ENCODE results near the gene COL12A1.

Gene COL12A1

DNA sequence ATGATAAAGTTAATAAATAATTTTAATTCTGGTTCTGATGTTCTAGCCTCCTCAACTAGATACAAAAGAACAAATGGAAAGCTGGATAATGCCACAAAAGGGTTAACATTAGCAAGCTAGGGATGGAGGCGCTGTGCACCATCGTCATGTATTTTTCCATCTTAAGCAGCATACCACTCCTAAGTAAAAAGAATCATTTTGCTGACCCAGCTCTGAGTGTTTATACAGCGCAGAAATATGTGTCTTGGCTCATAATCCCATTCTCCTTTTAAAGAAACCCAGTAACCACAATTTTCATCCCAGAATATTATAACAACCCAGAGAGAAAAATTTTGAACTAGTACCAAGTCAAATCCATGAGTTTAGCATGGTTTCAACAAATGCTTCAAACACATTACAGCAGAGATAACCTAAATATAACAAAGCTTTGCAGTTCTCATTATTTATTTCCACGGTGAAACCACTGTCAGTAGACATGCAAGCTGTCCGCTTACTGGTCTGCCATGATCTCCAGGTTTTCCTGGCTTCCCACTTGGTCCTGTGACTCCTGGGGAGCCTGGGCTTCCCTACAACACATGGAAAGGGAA is 111.1 kb downstream of the COL12A1 start:
- DNase-seq = no peak

DNA sequence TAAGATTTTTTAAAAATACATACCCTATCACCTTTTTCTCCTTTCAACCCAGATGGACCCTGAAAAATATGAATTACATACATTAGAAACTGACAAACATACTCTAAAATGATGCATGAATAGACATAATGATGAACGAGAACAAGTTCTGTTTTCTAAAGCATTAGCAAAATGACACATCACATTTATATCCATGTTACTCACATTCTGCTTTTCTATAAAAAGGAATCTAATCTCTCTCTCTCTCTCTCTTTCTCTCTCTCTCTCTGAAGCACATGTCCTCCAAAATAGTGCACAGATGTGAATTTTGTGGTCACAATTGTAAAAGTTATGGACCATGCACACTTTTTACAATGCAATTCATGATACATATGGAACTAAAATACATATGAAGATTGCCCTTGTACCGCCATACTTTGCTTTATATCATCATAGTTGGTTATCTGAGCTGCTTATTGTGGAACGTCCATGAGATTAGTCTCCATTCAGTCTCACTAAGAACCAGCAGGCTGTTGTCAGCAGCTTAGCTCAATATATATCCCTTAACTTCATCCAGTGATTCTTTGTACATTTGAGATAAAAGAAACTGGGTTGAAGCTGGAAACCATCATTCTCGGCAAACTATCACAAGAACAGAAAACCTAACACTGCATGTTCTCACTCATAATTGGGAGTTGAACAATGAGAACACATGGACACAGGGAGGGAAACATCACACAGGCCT is 114.2 kb downstream of the COL12A1 start:
- DNase-seq = no peak

DNA sequence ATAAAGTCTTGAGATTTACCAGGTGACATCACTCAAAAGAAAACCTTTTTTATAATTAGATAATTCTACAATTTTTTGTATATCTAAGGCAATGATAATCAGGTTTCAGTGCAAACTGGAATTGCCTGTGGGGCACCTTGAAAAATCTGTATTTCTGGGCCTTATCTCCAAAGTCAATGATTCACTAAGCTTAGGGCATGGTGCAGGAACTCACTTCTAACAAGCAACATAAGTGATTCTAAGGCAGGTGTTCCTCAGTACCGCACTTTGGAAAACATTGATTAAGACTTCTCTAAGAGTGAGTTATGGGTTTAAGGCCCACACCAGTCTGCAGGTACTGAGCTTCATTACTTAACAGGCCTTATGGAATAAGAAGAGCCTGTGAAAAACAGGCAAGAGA is 115.3 kb downstream of the COL12A1 start:
- no peak for DNase-seq

DNA sequence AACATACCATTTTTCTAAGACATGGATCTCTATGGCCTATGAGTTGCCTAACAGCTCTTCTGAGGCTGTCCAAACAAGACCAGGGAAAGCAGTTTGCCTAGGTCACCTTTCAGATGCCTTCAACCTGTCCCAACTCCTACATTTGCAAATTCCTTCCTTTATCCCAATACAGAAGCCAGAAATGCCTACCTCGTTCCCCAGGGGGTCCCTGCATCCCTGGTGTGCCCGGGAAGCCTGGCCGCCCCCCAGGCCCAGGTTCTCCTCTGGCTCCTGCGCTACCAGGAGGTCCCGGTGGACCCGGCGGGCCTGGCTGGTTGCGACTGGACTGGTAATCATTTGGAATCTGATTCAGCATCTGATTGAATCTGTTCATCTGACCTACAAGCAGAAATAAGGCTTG is 115.9 kb downstream of the COL12A1 start:
- no peak for DNase-seq

DNA sequence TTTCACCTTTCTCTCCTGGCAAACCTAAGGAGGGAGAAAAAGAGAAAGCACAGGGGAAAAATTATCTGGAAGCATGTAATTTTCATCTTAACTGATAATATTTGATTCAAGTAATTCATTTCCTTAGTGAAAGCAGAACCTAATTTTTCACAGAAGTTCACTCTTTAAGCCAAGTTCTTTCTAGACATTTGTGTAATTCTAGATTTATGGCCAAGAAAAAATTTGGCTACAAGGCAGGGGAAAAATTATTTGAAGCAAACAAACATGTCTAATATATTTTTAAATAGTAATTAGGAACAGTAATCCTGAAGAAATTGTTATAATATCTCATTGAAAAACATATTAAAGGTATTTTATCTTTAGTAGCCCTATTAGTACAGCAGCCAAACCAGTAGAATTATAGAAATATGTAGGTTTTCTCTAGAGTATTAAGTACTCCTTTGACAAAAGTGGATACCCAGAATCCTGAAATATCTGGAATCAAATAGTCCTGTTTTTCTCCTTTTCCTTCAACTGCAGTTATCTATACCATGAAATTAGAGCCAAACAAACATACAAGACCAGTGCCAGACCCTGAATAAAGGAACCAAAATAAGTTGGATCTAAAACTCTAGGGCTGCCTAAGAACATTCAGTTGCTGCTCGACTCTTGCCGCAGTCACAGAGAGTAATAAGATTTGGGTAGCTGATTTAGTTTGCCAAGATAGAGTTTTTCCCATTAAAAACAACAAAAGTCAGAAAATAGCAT is 116.5 kb downstream of the COL12A1 start:
- DNase-seq = no peak

DNA sequence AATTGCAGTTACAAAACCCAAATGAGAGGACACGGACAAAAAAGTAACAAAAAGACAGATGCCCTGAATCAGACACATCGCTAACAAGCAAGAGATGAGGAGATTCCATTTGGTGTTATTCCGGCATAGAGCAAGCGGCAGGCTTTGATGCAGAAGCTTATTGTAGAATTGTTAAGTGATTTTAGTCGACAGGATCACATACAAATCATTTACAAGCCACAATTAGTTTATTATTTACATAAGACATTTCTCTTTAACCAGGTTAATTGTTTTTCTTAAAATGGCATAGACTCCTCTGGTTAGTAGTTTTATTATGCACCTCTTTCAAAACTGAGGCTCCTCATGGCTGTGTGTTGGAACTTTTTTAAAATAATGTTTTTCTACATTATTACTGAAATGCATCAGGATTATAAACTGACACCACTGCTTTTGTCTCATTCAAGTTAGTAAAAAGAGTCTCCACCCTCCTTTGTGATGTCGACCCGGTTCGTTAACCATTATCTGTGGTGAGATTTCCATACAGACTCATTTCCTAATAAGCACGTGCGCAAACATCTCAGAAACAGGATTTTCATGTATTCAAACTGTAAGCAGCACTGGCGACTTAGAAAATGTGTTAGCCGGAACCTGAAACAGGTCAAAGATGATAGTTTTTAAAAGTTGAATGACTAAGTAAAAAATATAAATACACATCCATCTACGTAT is 119.8 kb downstream of the COL12A1 start:
- no peak for DNase-seq

DNA sequence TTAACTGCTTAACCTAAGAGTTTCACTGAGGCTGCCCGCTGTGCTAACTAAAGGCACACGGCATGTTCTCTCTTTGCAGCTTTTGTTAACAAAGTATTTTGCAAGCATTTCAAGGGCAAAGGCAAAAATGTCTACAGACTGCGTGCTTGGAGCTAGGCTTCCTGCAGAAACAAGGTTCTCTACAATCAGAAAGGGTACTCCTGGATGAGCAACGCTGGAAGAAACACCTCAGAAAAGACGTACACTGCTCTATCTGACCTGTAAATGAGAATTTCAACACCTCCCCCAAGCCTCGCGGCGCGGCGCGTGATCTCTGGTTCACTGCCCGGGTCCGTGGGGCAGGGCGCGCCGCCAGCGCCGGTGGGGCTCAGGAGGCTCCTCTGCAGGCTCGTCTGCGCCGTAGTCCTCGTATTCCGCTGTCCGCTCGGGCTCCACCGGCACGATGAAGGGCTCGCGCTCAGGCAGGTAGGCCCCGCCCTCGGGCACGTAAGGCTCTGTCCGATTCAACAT is 120.9 kb downstream of the COL12A1 start:
- no peak for DNase-seq

DNA sequence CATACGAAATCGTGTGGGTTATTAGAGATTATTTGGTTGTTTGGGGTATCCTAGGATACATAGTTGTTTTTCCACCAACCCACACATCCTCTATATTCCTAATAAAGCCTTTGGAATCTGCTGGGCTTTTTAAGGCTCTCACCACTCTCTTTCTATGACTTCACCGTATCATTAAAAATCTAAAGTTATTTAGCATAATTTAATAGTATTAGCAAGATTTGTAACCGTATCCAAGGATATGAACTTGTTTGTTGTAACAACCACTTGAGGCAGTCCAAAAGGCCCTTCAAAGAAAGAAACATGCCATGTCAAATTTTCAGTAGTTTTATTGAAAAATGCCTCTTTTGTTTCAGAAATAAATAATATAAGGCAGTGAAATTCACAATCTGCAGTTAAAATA is 121.8 kb downstream of the COL12A1 start:
- no peak for DNase-seq

DNA sequence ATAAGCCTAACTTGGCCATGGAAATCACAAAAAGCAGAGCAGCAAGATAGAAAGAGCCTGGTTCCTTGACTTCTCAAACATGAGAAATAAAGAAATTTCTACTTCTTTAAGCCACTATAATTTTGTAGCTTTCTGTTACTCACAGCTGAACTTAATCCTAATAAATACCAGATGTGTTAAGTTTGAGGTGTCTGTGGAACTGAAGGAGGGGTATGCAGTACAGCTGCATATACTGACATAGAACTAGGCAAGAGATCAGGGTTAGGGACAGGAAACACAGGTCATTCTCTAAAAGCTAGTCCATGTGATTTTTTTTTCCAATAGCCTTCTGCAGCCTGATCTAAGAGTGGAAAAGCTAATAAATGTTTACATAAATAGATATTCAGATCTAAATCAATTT is 123.9 kb downstream of the COL12A1 start:
- DNase-seq = no peak

DNA sequence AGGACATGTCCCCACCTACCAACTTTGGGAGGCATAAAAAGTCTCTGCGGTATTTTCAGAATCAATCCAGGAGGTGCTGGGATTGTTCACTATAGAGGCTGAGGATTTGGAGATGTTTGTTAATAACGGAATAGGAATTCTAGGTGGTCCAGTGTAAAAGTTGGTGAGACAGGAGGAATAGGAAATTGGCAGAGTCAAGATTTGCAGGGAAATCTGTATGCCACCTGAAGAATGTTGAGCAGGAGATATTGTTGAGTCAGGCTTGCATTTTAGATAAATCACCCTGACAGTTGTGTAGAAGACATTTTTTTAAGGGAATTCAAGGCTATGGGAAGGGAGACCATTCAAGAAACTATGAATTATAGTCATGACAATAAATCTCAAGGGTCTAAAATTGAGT is 124.8 kb downstream of the COL12A1 start:
- no peak for DNase-seq

DNA sequence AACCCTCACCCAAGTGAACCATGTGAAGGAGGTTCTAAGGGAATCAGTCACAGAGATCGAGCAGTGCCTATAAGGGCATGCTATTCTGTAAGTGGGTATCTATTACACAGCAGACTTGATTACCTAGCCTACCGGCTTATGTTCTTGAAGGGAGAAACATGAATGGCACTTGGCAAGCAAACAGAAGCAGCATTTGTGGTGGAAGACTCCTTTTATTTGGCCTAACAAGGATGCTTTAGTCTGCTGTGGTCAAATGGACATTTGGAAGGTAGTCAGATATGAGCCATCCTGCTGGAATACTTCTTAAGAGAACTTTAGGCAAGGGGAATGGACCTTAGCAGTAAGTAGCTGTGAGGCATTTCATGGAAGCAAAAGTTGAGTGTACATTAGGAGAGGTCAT is 126.3 kb downstream of the COL12A1 start:
- DNase-seq = no peak

DNA sequence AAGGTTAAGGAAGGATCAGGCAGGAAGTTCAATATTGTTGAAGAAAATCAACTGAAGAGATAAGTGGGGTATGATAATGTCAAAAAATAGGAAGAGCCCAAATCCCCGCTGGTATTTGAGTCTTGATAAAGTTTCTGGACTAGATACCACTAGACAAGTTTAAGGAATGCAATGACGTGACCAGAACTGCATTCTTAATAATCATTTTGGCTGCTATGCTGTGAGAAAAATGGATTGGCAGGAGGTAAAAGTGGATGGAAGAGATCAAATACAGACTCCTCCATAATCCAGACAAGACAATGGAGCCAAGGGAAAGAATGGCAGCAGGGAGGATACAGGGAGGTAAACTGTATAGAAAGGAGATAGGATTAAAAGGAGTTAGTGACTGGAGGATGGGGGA is 128.2 kb downstream of the COL12A1 start:
- DNase-seq = no peak

DNA sequence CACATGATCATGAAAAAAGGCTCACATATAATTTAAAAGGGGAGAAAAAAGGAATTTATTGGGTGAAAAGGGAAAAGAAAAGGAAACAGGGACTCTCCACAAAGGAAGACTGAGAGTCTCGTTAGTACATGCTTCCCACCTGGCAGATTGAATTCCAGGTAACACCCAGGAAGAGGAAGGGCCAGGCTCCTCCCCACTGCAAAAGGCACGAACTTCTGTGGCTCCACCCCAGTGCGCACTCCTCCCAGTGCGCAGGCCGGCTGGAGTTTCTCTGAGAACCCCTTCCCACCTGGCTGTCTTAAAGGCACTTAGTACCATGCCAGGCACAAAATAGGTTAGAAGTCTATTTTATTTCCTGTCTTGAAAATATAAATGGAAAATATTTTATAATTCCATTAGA is 129.8 kb downstream of the COL12A1 start:
- no peak for DNase-seq

DNA sequence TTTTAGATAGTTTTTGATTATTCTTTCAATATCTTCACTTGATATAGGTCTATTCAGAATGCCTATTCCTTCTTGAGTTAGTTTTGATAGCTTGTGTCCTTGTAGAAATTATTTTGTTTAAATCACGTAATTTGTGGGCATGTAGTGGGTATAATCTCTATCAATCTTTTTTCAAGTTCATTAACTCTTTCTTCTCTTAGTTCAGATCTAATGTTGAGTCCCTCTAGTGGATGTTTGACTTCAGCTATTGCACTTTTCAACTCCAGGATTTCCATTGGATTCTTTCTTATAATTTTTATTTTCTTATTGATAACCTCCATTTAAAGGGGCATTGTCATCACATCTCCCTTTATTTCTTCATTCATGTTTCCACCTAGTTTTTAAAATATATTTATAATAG is 135.6 kb downstream of the COL12A1 start:
- no peak for DNase-seq

DNA sequence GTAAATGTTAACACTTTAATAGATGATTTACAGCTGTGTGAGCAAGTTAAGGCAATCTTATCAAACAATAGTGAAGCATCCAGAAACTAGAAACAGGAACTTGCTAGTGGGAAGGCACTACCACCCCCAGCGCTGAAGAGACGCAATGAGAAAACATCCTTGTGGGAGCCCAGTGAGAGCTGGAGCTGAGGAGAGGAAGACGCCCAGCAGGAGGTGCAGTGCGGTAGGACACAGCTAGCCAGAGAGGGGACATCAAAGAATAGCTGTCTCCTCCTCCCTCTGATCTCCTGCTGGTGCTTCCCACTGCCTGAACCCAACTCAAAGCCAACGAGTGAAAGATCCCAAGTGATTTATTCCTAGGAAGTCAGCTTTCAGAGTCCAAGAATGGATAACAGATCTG is 140.3 kb downstream of the COL12A1 start:
- no peak for DNase-seq

DNA sequence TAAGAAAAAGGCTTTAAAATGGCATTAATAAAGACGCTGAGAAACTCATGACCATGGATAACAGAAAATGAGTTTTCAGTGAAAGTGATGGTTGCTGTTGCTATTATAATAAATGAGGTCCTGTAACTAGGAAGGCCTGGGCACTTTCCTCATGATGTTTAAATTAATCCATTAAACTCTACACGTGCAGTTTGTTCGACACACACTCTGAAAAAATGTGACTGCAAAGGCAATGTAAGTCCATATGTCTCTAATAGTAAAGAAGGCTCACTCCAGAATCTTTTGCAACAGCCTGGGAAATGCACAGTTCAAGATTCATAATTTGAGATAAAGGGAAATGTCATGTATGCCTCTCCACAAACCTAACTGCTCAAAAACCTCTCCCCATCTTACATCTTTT is 153.4 kb downstream of the COL12A1 start:
- no peak for DNase-seq

DNA sequence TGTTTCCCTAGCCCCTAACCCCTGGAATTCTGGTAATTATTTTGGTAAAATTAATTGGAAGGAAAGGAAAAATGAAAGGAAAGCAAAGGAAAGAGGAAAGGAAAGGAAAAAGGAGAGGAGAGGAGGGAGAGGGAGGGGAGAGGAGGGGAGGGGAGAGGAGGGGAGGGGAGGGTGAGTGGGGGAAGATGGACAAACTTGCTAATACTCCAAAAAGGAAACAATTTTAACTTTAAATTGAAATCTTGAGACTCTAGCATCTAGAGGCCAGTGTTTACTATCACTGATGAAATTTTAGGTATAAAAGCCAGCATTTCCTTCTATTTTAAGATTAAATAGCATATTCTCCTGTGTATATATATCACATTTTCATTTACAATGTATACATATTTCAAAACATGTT is 156.5 kb downstream of the COL12A1 start:
- DNase-seq = no peak

DNA sequence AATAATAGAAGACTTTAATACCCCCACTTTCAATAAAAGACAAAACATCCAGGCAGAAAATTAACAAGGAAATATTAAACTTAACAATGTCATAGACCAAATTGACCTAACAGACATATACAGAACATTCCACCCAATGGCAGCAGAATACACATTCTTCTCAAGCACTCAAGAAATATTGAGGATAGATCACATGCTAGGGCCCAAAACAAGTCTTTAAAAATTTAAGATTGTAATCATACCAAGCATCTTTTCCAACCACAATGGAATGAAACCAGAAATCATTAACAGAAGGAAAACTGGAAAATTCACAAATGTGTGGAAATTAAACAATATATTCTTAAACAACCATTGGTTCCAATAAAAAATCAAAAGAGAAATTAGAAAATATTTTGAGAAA is 161.0 kb downstream of the COL12A1 start:
- DNase-seq = no peak

DNA sequence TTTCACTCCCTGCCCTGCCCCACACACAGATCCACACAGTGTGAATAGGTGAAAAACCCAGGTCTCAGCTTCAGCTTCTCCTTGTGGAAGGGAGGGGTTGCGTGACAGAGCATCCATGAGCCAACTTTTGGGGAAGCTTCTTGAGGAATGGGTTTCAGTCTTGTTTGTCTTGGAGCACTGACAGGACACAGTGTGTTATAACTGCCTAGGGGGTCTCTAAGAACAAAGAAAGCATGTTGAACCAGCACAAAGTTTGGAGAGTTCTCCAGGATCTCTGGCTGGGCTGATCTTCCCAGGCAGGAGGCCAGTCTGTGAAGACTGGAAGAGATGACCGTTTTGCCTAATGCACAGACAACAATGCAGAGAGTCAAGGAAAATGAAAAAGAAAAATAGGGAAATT is 164.5 kb downstream of the COL12A1 start:
- no peak for DNase-seq
